ENCODE data around the gene CLCA1. TPM values are rescaled to one million over a fixed set of nuclear protein-coding genes. Genes with fewer than 3 reads are reported as not detected.
A peak's percentile ranks its signal among the peaks of the same experiment; 100 is the strongest.

CLCA1 gene
- total RNA-seq, 1 donor from 2014 or later = not detected

DNA sequence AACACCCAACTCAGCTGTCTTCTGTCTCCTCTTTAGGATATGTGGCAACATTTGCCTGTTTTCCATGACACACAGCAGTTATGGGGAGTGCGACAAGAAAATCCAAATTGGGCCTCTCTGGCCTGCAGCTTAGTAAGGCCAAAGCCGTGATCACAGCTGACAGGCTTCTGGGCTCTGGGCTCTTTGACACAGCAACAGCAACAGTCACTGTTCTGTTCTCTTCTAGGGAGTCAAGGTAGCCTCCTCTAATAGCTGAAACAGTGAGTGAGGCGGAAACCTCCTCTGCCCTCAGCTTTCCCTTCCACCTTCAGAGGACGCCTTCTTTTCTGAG, 19.0 kb downstream of the CLCA1 start:
- Mint-ChIP-seq H3K4me1 (ENCODE audit: low read depth) (no peaks in the 10 kb centered on the region), H3K9me3 (ENCODE audit: low read depth) (no peaks in the 10 kb centered on the region), H3K36me3 (ENCODE audit: low read depth) (no peaks in the 10 kb centered on the region), H3K4me3 (ENCODE audit: unreplicated experiment) (no peak overlapping the region), H3K27ac (ENCODE audit: unreplicated experiment) (no peak overlapping the region), H3K27me3 (ENCODE audit: low read depth) (no peaks in the 10 kb centered on the region)
- TF ChIP-seq, protein P1, sequence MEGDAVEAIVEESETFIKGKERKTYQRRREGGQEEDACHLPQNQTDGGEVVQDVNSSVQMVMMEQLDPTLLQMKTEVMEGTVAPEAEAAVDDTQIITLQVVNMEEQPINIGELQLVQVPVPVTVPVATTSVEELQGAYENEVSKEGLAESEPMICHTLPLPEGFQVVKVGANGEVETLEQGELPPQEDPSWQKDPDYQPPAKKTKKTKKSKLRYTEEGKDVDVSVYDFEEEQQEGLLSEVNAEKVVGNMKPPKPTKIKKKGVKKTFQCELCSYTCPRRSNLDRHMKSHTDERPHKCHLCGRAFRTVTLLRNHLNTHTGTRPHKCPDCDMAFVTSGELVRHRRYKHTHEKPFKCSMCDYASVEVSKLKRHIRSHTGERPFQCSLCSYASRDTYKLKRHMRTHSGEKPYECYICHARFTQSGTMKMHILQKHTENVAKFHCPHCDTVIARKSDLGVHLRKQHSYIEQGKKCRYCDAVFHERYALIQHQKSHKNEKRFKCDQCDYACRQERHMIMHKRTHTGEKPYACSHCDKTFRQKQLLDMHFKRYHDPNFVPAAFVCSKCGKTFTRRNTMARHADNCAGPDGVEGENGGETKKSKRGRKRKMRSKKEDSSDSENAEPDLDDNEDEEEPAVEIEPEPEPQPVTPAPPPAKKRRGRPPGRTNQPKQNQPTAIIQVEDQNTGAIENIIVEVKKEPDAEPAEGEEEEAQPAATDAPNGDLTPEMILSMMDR (IDR thresholded peaks at IDR 0.05) = no peak
- DNase-seq (ENCODE audit: low spot score) = no peak

DNA sequence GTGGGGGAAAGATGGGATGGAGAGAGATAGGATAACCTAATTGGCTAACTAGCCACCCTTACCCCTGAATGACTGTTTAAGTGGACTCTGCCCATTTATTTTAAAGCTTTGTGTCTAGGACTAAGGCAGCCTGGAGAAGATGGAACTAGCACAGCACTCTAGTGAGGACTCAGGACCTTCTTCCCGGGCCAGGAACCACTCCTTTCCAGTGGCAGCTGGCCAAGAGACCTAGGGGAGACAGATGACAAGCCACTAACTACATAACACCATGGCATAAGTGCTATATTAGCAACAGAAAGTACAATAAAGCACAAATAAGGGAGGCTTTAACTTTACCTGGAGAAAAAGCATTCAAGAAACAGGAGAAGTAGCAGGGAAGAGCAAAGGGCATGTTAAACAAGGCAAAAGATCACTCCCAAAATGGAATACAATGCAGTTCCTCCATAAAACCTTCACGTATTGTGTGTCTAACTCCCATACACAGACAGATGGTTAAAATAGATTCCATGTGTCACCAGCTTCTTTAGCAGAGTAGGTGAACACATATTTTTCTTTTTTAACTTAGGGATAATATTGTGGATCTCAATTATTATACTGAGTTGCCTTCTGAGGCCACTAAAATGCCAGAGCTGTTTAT, 20.6 kb downstream of the CLCA1 start:
- H3K4me3 Mint-ChIP-seq (ENCODE audit: unreplicated experiment) = no peak overlapping the region
- no peak overlapping the region for H3K27ac Mint-ChIP-seq (ENCODE audit: unreplicated experiment)
- H3K9me3 Mint-ChIP-seq (ENCODE audit: low read depth) = no peaks in the 10 kb centered on the region
- no peaks in the 10 kb centered on the region for H3K27me3 Mint-ChIP-seq (ENCODE audit: low read depth)
- TF ChIP-seq, protein P1 (IDR thresholded peaks at IDR 0.05) = no peak
- no peaks in the 10 kb centered on the region for H3K4me1 Mint-ChIP-seq (ENCODE audit: low read depth)
- DNase-seq (ENCODE audit: low spot score) = no peak
- H3K36me3 Mint-ChIP-seq (ENCODE audit: low read depth) = no peaks in the 10 kb centered on the region

DNA sequence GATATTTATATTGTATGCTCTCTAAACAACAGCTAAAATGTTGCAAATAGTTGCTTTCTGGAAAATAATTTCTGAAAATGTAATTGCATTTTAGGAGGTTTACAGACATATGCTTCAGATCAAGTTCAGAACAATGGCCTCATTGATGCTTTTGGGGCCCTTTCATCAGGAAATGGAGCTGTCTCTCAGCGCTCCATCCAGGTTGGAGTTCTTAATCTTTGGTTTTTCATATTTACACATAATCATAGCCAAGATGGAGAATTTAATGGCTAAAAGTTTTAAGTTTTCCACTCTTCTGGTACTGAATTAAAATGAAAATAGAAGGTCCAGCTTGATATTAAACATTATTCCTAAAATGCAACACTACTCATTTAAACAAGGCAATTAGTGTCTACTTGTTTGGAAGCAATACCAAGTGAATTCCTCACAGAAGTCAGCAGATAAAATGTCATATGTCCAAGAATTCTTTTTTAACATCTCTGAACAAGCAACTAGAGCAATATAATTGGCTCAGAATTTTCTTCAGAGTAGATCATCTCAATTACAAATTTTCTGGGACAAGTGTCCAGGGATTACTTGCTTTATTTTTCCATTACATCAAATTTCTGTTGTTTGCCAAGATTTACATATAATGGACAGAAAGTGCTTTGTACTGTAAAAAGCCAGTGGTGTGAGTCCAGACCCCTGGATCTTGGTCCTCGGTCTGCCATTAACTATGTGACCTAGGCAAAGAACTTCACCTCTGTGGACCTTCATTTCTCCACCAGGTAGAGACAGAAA, 22.6 kb downstream of the CLCA1 start:
- DNase-seq (ENCODE audit: low spot score) = no peak
- Mint-ChIP-seq H3K4me3 (ENCODE audit: unreplicated experiment) (no peak overlapping the region), H3K27ac (ENCODE audit: unreplicated experiment) (no peak overlapping the region), H3K4me1 (ENCODE audit: low read depth) (no peaks in the 10 kb centered on the region), H3K9me3 (ENCODE audit: low read depth) (no peaks in the 10 kb centered on the region), H3K27me3 (ENCODE audit: low read depth) (no peaks in the 10 kb centered on the region), H3K36me3 (ENCODE audit: low read depth) (no peaks in the 10 kb centered on the region)
- TF ChIP-seq, protein P1 (IDR thresholded peaks at IDR 0.05) = no peak

DNA sequence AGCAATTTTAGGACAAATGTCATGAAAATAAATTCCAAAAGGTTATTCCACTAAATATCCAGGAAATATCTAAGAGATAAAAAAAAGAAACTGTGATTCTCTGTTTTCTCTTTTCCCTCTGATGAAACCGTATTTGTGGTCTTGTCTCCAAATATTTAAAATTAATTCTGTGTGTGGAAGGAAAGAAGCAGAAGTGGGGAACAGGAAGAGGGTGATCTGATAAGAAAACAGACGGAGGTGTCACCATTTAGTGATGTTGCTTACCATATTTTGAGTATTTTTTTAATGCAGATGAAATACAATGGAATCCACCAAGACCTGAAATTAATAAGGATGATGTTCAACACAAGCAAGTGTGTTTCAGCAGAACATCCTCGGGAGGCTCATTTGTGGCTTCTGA, 29.6 kb downstream of the CLCA1 start:
- no peak overlapping the region for H3K27ac Mint-ChIP-seq (ENCODE audit: unreplicated experiment)
- no peaks in the 10 kb centered on the region for H3K36me3 Mint-ChIP-seq (ENCODE audit: low read depth)
- no peaks in the 10 kb centered on the region for H3K27me3 Mint-ChIP-seq (ENCODE audit: low read depth)
- peaks cover 8% of the 10 kb centered on the region for H3K4me1 Mint-ChIP-seq (ENCODE audit: low read depth)
- H3K4me3 Mint-ChIP-seq (ENCODE audit: unreplicated experiment) = no peak overlapping the region
- TF ChIP-seq, protein P1 (IDR thresholded peaks at IDR 0.05) = no peak
- no peaks in the 10 kb centered on the region for H3K9me3 Mint-ChIP-seq (ENCODE audit: low read depth)
- DNase-seq (ENCODE audit: low spot score) = no peak

DNA sequence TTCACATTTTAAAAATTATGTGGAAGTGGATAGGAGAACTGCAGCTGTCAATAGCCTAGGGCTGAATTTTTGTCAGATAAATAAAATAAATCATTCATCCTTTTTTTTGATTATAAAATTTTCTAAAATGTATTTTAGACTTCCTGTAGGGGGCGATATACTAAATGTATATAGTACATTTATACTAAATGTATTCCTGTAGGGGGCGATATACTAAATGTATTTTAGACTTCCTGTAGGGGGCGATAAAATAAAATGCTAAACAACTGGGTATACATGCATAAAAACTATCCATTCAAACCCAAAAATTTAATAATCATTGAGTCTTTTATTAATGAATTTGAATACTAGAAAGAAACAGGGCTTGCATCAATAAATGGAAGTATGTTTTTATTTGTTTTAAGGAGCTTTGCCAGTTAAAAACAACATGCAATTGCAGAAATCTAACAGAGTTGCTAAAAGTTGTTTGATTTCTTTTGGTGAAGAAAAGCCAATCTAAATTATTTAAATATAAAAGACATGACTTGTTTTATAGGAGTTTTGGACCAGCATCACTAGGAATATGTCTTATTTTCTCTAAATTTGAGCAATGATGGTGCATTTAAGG, 31.4 kb downstream of the CLCA1 start:
- Mint-ChIP-seq H3K27me3 (ENCODE audit: low read depth) (no peaks in the 10 kb centered on the region), H3K4me3 (ENCODE audit: unreplicated experiment) (no peak overlapping the region), H3K4me1 (ENCODE audit: low read depth) (peaks cover 18% of the 10 kb centered on the region), H3K36me3 (ENCODE audit: low read depth) (no peaks in the 10 kb centered on the region), H3K9me3 (ENCODE audit: low read depth) (no peaks in the 10 kb centered on the region), H3K27ac (ENCODE audit: unreplicated experiment) (no peak overlapping the region)
- no peak for DNase-seq (ENCODE audit: low spot score)
- TF ChIP-seq, protein P1 (IDR thresholded peaks at IDR 0.05) = peak; percentile 99

All from chondrocyte (in vitro differentiated cells).